Measurements from ENCODE around the gene PLPPR2. TPM values are rescaled to one million over a fixed set of nuclear protein-coding genes. Genes with fewer than 3 reads are reported as not detected.

Gene PLPPR2
- total RNA-seq, 1 donor from 2014 or later: 21.4 TPM

GRCh38 chr19:11323601-11324078 lies 31.6 kb upstream of the PLPPR2 start:
- H3K36me3 Mint-ChIP-seq: peaks cover 10% of the 10 kb centered on the region
- H3K9me3 Mint-ChIP-seq: no peaks in the 10 kb centered on the region
- H3K4me1 Mint-ChIP-seq: peaks cover 36% of the 10 kb centered on the region
- peak overlapping the region; percentile 92 for H3K27ac Mint-ChIP-seq
- TF ChIP-seq, protein P1, sequence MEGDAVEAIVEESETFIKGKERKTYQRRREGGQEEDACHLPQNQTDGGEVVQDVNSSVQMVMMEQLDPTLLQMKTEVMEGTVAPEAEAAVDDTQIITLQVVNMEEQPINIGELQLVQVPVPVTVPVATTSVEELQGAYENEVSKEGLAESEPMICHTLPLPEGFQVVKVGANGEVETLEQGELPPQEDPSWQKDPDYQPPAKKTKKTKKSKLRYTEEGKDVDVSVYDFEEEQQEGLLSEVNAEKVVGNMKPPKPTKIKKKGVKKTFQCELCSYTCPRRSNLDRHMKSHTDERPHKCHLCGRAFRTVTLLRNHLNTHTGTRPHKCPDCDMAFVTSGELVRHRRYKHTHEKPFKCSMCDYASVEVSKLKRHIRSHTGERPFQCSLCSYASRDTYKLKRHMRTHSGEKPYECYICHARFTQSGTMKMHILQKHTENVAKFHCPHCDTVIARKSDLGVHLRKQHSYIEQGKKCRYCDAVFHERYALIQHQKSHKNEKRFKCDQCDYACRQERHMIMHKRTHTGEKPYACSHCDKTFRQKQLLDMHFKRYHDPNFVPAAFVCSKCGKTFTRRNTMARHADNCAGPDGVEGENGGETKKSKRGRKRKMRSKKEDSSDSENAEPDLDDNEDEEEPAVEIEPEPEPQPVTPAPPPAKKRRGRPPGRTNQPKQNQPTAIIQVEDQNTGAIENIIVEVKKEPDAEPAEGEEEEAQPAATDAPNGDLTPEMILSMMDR (IDR thresholded peaks at IDR 0.05; ENCODE audit: unreplicated experiment): no peak
- no peak overlapping the region for H3K4me3 Mint-ChIP-seq
- no peak for DNase-seq (ENCODE audit: low spot score in 2 of 2, unreplicated experiment in 2 of 2)
- H3K27me3 Mint-ChIP-seq (ENCODE audit: low read depth): no peaks in the 10 kb centered on the region

DNA sequence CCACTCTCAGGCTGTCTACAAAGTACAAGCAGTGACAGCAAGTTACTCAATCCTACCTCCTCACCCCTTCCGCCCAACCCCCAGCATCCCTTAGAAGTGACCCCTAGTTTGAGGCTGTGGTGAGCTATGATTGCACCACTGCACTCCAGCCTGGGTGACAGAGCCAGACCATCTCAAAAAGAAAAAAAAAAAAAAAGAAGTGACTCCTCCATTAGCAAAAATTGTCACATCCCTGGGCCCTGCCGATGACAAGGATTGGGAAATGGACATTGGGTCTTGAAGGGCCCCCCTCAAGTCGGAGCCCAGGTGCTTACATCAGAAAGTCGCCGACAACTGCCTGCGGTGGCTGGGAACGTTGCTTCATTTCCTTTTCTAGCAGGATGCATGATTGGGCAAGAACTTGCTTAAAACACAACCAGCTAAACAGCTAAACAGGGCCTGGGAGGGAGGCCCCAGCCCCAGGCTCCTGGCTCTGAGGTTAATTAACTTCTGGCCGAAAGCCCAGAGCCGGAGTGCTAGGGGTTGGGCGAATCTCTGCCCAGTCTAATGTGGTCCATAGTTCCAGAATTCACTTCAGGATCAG lies 31.1 kb upstream of the PLPPR2 start:
- TF ChIP-seq, protein P1 (IDR thresholded peaks at IDR 0.05; ENCODE audit: unreplicated experiment): no peak
- DNase-seq (ENCODE audit: low spot score in 2 of 2, unreplicated experiment in 2 of 2): peak; percentile 46 to 67
- H3K36me3 Mint-ChIP-seq: peaks cover 10% of the 10 kb centered on the region

GRCh38 chr19:11324748-11325389 lies 30.4 kb upstream of the PLPPR2 start:
- Mint-ChIP-seq H3K9me3 (no peaks in the 10 kb centered on the region), H3K36me3 (peaks cover 10% of the 10 kb centered on the region), H3K27ac (peak overlapping the region; percentile 92), H3K27me3 (ENCODE audit: low read depth) (no peaks in the 10 kb centered on the region), H3K4me1 (peaks cover 36% of the 10 kb centered on the region), H3K4me3 (no peak overlapping the region)
- no peak for DNase-seq (ENCODE audit: low spot score in 2 of 2, unreplicated experiment in 2 of 2)
- TF ChIP-seq, protein P1 (IDR thresholded peaks at IDR 0.05; ENCODE audit: unreplicated experiment): no peak

More for the DNA sequence above, 31.1 kb upstream of the PLPPR2 start:
- Mint-ChIP-seq H3K4me1 (peaks cover 36% of the 10 kb centered on the region), H3K9me3 (no peaks in the 10 kb centered on the region), H3K27me3 (ENCODE audit: low read depth) (no peaks in the 10 kb centered on the region), H3K27ac (peak overlapping the region; percentile 92), H3K4me3 (peak overlapping the region; percentile 50)

GRCh38 chr19:11325544-11325943 lies 29.7 kb upstream of the PLPPR2 start:
- Mint-ChIP-seq H3K4me3 (no peak overlapping the region), H3K27me3 (ENCODE audit: low read depth) (no peaks in the 10 kb centered on the region), H3K36me3 (peaks cover 10% of the 10 kb centered on the region), H3K4me1 (peaks cover 36% of the 10 kb centered on the region), H3K27ac (no peak overlapping the region), H3K9me3 (no peaks in the 10 kb centered on the region)
- no peak for DNase-seq (ENCODE audit: low spot score in 2 of 2, unreplicated experiment in 2 of 2)
- TF ChIP-seq, protein P1 (IDR thresholded peaks at IDR 0.05; ENCODE audit: unreplicated experiment): no peak

- Mint-ChIP-seq H3K27me3 (ENCODE audit: low read depth) (no peaks in the 10 kb centered on the region), H3K4me3 (no peak overlapping the region), H3K27ac (no peak overlapping the region), H3K9me3 (no peaks in the 10 kb centered on the region), H3K36me3 (peaks cover 26% of the 10 kb centered on the region), H3K4me1 (no peaks in the 10 kb centered on the region)
- no peak for DNase-seq (ENCODE audit: low spot score in 2 of 2, unreplicated experiment in 2 of 2)
- TF ChIP-seq, protein P1 (IDR thresholded peaks at IDR 0.05; ENCODE audit: unreplicated experiment): no peak
Observed at GRCh38 chr19:11330127-11330526, 25.1 kb upstream of the PLPPR2 start.
